SU-DHL-6 (cell line): Measurements from ENCODE around the gene PDLIM7.

ENCODE experiments used
- H2AFZ ChIP-seq: fragments of 200-600 bp; sonication (generic); 2 replicates; pipeline ENCODE4 v1.6.1; 2014; ENCODE audit warnings: low read depth, mild to moderate bottlenecking, moderate library complexity, mixed read lengths, antibody characterized with exemption, low read length; ENCODE audit not compliant: severe bottlenecking
- H3F3A ChIP-seq: fragments of 200-600 bp; shearing (Covaris generic); 2 replicates; pipeline ENCODE4 v1.6.0; 2016; ENCODE audit warnings: antibody characterized with exemption, mild to moderate bottlenecking; ENCODE audit not compliant: insufficient read depth
- H3K27ac ChIP-seq: fragments of 200-600 bp; sonication (generic); 2 replicates; pipeline ENCODE4 v1.5.1; 2016; ENCODE audit warnings: low read depth, mild to moderate bottlenecking, low read length, moderate library complexity, mixed read lengths
- H3K27me3 ChIP-seq: fragments of 200-600 bp; sonication (generic), shearing (Covaris generic); 2 replicates; pipeline ENCODE4 v1.6.0; 2014; ENCODE audit warnings: mild to moderate bottlenecking, low read length
- H3K36me3 ChIP-seq: fragments of 200-600 bp; sonication (generic); 2 replicates; pipeline ENCODE4 v1.6.1; 2014; ENCODE audit warnings: mild to moderate bottlenecking, low read length, mixed read lengths
- H3K4me2 ChIP-seq: fragments of 300-600, 200-600 bp; shearing (Covaris generic), sonication (generic); 2 replicates; pipeline ENCODE4 v1.6.0; 2014; ENCODE audit warnings: low read length, low read depth, mild to moderate bottlenecking; ENCODE audit not compliant: poor library complexity, severe bottlenecking
- H3K4me3 ChIP-seq: fragments of 200-600 bp; sonication (generic); 2 replicates; pipeline ENCODE4 v1.5.1; 2014; ENCODE audit warnings: antibody characterized with exemption, low read length, mild to moderate bottlenecking, mixed read lengths; ENCODE audit not compliant: insufficient read depth, poor library complexity, severe bottlenecking
- H3K79me2 ChIP-seq: fragments of 200-600 bp; sonication (generic); 2 replicates; pipeline ENCODE4 v1.6.1; 2014; ENCODE audit warnings: mild to moderate bottlenecking, low read length, moderate library complexity; ENCODE audit not compliant: insufficient read depth
- H3K9ac ChIP-seq: fragments of 200-600 bp; sonication (generic); 2 replicates; pipeline ENCODE4 v1.7.0; 2014; ENCODE audit warnings: mild to moderate bottlenecking, low read length
- H3K9me2 ChIP-seq: fragments of 200-600 bp; sonication (generic); replicated peaks from 2 replicates; pipeline ENCODE4 v1.6.1; 2014; ENCODE audit warnings: low read length; ENCODE audit not compliant: insufficient read depth
- H3K9me3 ChIP-seq: fragments of 200-600 bp; sonication (generic); 2 replicates; pipeline ENCODE4 v1.6.1; 2014; ENCODE audit warnings: low read length, mixed read lengths; ENCODE audit not compliant: insufficient read depth
- H4K20me1 ChIP-seq: fragments of 200-600 bp; sonication (generic); 2 replicates; pipeline ENCODE4 v1.6.1; 2014; ENCODE audit warnings: low read depth, mild to moderate bottlenecking, antibody characterized with exemption, low read length, moderate library complexity, mixed read lengths
- EZH2phosphoT487 ChIP-seq: fragments of 200-600 bp; sonication (generic), shearing (Covaris generic); conservative IDR thresholded peaks from 2 replicates; pipeline ENCODE4 v1.6.1; 2018; ENCODE audit warnings: mild to moderate bottlenecking, antibody characterized with exemption, low read length, moderate library complexity, mixed read lengths
- TF ChIP-seq, protein P1 (sequence below): fragments of 200-600 bp; sonication (generic); IDR thresholded peaks from one replicate; pipeline ENCODE4 v1.5.1; 2017; ENCODE audit warnings: antibody characterized with exemption, mild to moderate bottlenecking, low read length, moderate library complexity; ENCODE audit not compliant: insufficient read depth, poor library complexity, severe bottlenecking

PDLIM7 gene

DNA sequence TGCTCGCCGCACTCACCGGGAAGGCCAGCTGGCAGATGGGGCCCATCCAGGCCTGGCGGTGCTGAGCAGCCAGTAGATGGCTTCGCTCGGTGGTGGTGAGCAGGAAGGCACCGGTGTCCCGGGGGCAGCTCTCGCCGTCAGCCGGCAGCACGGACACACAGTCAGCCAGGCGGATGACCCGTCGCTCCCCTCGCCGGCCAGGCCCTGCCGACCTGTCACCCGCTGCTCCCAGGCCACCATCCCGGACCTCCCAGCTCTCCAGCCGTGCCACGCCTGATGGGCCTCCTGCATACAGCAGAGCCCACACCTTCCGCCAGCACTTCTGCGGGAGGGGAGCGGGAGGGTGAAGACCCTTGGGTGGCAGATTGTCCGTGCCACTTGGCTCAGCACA, 10.8 kb upstream of the PDLIM7 start:
- Histone ChIP-seq H3K27ac (peak overlapping the region; percentile 95), H3K79me2 (peaks cover 20% of the 10 kb centered on the region; the same call in 1 of the 2 replicates), H3K9me3 (no peaks in the 10 kb centered on the region), H3K4me2 (peak overlapping the region; percentile 92), H4K20me1 (no peaks in the 10 kb centered on the region), H3K9ac (peak overlapping the region; percentile 88), H2AFZ (no peak overlapping the region), H3F3A (peaks cover 35% of the 10 kb centered on the region), H3K4me3 (peak overlapping the region; percentile 66), H3K27me3 (no peaks in the 10 kb centered on the region), H3K9me2 (no peaks in the 10 kb centered on the region), H3K36me3 (peaks cover 5% of the 10 kb centered on the region)
- TF ChIP-seq EZH2phosphoT487, result no peak
- TF ChIP-seq, protein P1, sequence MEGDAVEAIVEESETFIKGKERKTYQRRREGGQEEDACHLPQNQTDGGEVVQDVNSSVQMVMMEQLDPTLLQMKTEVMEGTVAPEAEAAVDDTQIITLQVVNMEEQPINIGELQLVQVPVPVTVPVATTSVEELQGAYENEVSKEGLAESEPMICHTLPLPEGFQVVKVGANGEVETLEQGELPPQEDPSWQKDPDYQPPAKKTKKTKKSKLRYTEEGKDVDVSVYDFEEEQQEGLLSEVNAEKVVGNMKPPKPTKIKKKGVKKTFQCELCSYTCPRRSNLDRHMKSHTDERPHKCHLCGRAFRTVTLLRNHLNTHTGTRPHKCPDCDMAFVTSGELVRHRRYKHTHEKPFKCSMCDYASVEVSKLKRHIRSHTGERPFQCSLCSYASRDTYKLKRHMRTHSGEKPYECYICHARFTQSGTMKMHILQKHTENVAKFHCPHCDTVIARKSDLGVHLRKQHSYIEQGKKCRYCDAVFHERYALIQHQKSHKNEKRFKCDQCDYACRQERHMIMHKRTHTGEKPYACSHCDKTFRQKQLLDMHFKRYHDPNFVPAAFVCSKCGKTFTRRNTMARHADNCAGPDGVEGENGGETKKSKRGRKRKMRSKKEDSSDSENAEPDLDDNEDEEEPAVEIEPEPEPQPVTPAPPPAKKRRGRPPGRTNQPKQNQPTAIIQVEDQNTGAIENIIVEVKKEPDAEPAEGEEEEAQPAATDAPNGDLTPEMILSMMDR, result no peak

DNA sequence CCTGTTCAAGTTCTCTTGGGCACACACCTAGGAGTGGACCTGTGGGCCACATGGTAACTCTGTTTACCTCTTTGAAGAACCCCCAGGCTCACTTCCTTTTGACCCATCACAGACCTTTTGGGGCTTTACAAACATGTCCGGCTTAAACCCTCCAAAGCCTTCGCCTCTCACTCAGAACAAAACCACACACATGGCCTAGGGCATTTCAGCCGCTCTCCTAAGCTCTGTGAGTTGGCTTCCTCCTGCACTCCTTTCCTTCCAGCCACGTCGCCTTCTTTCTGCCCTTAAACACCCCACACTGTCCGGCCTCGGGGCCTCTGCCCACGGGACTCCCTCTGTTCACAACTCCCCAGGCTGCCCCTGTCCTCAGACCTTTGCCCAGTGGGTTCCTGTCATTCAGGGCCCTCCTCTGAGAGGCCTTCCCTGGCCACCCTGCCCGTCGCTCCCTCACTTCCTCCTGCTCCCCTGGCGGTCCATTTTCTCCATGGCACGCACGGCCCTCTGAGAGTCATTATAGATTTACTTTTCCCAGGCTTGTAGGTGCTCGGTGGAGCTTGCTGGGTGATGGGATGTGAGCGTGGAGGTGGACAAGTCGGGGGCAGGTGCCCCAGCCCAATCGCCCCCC, 10.3 kb upstream of the PDLIM7 start:
- no peak overlapping the region for H3K4me3 ChIP-seq

DNA sequence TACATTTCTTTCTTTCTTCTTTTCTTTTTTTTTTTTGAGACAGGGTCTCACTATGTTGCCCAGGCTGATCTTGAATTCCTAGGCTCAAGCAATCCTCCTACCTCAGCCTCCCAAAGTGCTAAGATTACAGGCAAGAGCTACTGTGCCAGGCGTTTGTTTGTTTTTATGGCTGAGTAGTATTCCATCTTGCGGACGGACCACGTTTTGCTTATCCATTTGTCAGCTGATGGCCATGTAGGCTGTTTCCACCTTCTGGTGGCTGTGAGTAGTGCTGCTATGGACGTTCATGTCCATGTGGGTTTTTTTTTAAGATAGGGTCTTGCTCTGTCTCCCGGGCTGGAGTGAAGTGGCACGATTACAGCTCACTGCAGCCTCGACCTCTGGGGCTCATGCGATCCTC, 9.8 kb upstream of the PDLIM7 start:
- H2AFZ ChIP-seq, result no peak overlapping the region
- peaks cover 42% of the 10 kb centered on the region for H3F3A ChIP-seq
- TF ChIP-seq, protein P1, result no peak
- no peak for TF ChIP-seq EZH2phosphoT487
- peak overlapping the region; percentile 88; the same call in 1 of the 2 replicates for H3K9ac ChIP-seq
- H3K36me3 ChIP-seq, result peaks cover 5% of the 10 kb centered on the region
- H3K79me2 ChIP-seq, result peaks cover 20% of the 10 kb centered on the region; the same call in 1 of the 2 replicates
- no peak overlapping the region for H3K4me3 ChIP-seq
- H4K20me1 ChIP-seq, result no peaks in the 10 kb centered on the region
- H3K4me2 ChIP-seq, result peak overlapping the region; percentile 92
- no peaks in the 10 kb centered on the region for H3K27me3 ChIP-seq
- H3K9me3 ChIP-seq, result no peaks in the 10 kb centered on the region
- H3K9me2 ChIP-seq, result no peaks in the 10 kb centered on the region
- H3K27ac ChIP-seq, result peak overlapping the region; percentile 95

More for the DNA sequence above, 10.3 kb upstream of the PDLIM7 start:
- H3K9me3 ChIP-seq, result no peaks in the 10 kb centered on the region
- TF ChIP-seq, protein P1, result no peak
- no peak for TF ChIP-seq EZH2phosphoT487
- H3K9me2 ChIP-seq, result no peaks in the 10 kb centered on the region
- peaks cover 20% of the 10 kb centered on the region; the same call in 1 of the 2 replicates for H3K79me2 ChIP-seq
- peak overlapping the region; percentile 95 for H3K27ac ChIP-seq
- H2AFZ ChIP-seq, result no peak overlapping the region
- H3K9ac ChIP-seq, result peak overlapping the region; percentile 88
- no peaks in the 10 kb centered on the region for H4K20me1 ChIP-seq
- peaks cover 37% of the 10 kb centered on the region for H3F3A ChIP-seq
- H3K27me3 ChIP-seq, result no peaks in the 10 kb centered on the region
- H3K36me3 ChIP-seq, result peaks cover 5% of the 10 kb centered on the region
- H3K4me2 ChIP-seq, result peak overlapping the region; percentile 92
